Activated naive CD4-positive, alpha-beta T cell treated with Interleukin-2 at 50 U/mL for 16 hours (primary cell): ENCODE data around the gene ELANE.

Source experiments
- DNase-seq: peaks from one replicate; pipeline ENCODE4 v3.0.0-alpha.2; 2020

Gene ELANE

GRCh38 chr19:852136-853013 is at the start of gene ELANE:
Gene ELANE, plus strand, starts transcription at chr19:852303. Its CDS starts 26 bp downstream, at chr19:852329.
- DNase-seq = no peak

DNA sequence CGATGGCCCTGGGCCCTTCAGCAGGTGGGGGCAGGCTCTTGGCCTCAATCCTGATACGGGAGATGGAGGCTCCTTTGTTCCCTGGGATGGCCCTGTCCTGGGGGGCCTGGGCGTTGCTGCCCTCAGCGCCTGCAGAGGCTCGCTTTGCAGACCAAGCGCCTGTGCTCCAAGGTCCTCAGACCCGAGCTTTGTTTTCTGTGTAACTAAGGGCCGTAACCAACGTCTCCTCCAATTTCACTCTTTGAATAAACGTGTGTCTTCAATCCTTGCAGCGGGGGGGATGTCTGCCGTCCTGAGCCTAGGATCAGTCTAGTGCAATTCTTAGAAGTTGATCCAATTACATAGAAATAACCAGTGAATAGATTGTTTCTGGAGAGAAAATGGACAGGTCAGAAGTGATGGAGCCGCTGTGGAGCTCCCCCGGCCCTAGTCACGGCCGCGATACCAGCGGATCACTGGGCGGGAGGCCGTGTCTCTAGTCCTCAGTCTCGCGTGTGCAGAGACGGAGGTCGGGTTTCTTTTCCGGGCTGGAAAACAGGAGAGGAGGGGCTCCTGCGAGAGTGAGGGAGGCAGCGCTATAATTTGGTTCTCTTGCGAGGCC is 49.5 kb upstream of the ELANE start:
- no peak for DNase-seq

- DNase-seq = no peak
Observed at GRCh38 chr19:803099-803561, 49.0 kb upstream of the ELANE start.

- no peak for DNase-seq
Observed at GRCh38 chr19:803686-804418, 48.3 kb upstream of the ELANE start.

GRCh38 chr19:804419-805165 is 47.5 kb upstream of the ELANE start:
- no peak for DNase-seq

DNA sequence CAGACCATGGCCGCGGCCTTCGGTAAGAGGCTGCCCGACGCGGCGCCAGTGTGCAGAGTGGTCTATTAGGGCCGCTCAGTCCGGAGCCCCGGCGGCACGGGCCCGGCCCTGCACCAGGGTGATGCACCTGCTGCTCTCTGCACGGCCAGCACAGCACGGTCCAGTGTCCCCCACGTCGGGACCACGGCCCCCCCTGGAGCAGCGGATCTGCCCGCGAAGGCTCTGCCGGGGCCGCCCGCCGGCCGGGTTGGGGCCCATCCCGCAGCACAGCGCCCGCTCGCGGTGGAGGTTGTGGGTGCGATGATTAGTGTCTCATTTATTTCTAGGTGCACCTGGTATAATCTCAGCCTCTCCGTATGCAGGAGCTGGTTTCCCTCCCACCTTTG is 46.9 kb upstream of the ELANE start:
- DNase-seq = no peak

- no peak for DNase-seq
Observed at GRCh38 chr19:805600-806550, 46.2 kb upstream of the ELANE start.

DNA sequence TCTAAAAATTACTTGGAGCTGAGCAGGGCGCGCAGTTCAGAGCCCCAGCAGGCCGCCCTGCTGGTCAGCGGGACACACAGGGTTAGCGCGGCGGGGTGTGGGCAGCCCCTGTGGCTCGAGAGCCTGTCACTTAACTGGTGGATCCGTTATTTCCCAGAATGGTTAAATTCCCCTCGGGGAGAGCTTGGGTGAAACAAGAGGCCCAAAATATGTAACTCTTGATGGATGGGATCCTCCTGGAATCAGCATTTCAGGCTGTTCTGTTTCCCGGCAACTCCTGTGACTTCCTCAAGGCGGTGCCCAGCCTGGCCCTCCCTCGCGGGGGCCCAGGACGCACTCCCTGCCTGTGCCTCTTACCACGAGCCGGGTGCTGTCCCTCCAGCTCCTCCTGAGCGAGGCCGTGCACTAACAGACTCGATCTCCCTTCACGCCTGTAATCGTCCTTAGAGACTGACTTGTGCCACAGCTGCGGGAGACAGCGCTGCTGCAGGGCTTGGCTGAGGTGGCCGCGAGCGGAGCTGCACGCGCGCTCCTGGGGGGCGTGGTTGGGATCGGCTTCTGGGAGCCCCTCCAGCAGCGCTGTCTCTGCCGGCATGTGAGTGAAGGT is 45.2 kb upstream of the ELANE start:
- DNase-seq = no peak

- DNase-seq = no peak
Observed at GRCh38 chr19:807627-808422, 44.3 kb upstream of the ELANE start.

DNA sequence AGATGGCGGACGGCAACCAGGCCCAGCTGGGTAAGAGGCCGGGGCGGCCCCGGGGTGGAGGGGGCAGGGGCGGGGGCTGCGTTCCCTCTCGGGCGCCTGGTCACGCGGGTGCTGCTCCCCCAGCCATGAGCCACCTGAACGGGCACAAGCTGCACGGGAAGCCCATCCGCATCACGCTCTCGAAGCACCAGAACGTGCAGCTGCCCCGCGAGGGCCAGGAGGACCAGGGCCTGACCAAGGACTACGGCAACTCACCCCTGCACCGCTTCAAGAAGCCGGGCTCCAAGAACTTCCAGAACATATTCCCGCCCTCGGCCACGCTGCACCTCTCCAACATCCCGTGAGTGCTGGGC is 43.7 kb upstream of the ELANE start:
- DNase-seq = no peak

- no peak for DNase-seq
Observed at GRCh38 chr19:810077-810855, 41.8 kb upstream of the ELANE start.

- no peak for DNase-seq
Observed at GRCh38 chr19:810883-811489, 41.1 kb upstream of the ELANE start.

DNA sequence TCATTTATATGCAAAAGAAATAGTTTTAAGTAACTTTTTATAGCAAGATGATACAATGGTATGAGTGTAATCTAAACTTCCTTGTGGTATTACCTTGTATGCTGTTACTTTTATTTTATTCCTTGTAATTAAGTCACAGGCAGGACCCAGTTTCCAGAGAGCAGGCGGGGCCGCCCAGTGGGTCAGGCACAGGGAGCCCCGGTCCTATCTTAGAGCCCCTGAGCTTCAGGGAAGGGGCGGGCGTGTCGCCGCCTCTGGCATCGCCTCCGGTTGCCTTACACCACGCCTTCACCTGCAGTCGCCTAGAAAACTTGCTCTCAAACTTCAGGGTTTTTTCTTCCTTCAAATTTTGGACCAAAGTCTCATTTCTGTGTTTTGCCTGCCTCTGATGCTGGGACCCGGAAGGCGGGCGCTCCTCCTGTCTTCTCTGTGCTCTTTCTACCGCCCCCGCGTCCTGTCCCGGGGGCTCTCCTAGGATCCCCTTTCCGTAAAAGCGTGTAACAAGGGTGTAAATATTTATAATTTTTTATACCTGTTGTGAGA is 40.5 kb upstream of the ELANE start:
- no peak for DNase-seq

- no peak for DNase-seq
Observed at GRCh38 chr19:812049-812746, 39.9 kb upstream of the ELANE start.

DNA sequence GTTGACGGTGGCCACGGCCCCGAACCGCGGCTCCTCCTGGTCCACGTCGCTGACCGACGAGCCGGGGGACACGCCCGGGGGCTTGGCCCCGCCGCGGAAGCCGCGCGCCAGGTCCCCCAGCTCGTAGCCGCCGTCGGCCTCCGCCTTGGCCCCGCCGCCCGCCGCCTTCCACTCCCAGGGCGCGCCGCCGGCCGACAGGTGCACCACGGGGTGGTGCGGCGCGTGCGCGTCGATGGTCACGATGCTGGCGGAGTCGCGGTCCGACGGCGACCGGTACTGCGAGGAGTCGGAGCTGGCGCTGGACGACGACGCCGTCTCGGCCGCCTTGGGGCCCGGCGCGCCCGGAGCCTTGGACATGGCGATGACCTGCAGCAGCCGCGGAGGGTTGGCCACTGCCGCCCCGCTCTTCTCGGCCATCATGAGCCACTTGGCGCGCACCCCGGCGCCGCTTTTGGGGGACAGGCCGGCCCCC is 39.3 kb upstream of the ELANE start:
- no peak for DNase-seq

DNA sequence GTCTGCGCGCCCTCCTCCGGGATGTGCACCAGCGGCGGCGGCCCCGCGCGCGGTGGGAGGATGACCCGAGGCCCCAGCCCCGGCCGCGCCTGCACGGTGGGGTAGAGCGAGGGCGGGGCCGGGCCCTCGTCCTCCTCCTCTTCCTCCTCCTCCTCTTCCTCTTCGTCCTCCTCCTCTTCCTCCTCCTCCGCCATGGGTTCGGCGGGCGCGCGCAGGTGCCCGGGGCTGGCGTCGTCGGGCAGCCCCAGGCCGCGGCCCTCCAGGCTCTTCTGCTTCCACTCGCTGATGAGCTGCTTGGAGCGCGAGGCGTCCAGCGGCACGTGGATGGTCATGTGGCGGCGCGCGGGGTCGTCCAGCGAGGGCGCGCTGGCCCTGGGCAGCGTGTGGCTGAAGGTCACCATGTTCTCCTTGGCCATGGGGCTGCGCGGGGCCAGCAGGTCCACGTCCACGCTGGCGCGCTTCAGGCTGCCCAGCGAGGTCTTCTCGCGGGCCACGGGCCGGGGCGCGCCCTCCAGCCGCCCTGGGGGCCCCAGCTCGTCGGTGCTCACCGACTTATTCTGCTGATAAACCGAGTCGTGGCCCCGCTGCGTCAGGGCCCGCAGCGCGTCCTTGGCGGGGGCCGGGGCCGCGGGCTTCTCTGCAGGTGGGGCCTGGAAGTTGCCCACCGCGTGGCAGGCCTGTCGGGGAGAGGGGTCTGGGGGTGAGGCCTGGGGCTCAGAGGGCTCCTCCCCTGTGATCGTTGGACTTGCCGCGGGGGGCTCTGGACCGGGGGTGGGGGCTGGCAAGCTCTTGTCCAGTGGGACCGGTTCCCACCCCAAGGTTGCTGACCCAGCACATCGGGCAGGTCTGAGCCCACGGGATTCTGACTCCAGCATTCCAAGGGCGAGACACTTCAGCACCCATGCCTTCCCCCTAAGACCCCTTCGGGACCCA is 38.6 kb upstream of the ELANE start:
- no peak for DNase-seq
